WTC11 (cell line): ENCODE measurements around the gene ELFN1. TPM values are rescaled to one million over a fixed set of nuclear protein-coding genes. Genes with fewer than 3 reads are reported as not detected.

Experiments used
- ATAC-seq: fragments of 200-7000 bp; cut with Tn5 transposase; 2 replicates; pipeline ENCODE4 v1.10.0; 2021; ENCODE audit warnings: mild to moderate bottlenecking, moderate library complexity
- CTCF ChIA-PET: fragments of 300-600 bp; sonication (Branson Sonifier 250); formaldehyde crosslinking; loops from one replicate; lab custom pipeline; 2021; ENCODE audit warnings: antibody characterized with exemption; lab: Charles Lee
- POLR2A ChIA-PET: fragments of 350-600 bp; sonication (Branson Sonifier 250); formaldehyde crosslinking; loops from one replicate; lab custom pipeline; 2021; ENCODE audit warnings: antibody characterized with exemption; lab: Charles Lee
- DNase-seq: peaks from one replicate; pipeline ENCODE4 v3.0.0; 2021; ENCODE audit warnings: low spot score
- H3K27ac Mint-ChIP-seq: 2 replicates; pipeline ENCODE4 v1.8.0; 2021; ENCODE audit warnings: mixed read lengths
- H3K27me3 Mint-ChIP-seq: 2 replicates; pipeline ENCODE4 v1.8.0; 2021; ENCODE audit warnings: low read depth, mild to moderate bottlenecking, moderate library complexity, mixed read lengths
- H3K36me3 Mint-ChIP-seq: 2 replicates; pipeline ENCODE4 v1.8.0; 2021; ENCODE audit warnings: mixed read lengths
- H3K4me1 Mint-ChIP-seq: 2 replicates; pipeline ENCODE4 v1.8.0; 2022; ENCODE audit warnings: mixed read lengths
- H3K4me3 Mint-ChIP-seq: 2 replicates; pipeline ENCODE4 v1.8.0; 2021; ENCODE audit warnings: mild to moderate bottlenecking, moderate library complexity, mixed read lengths
- H3K9me3 Mint-ChIP-seq: 2 replicates; pipeline ENCODE4 v1.8.0; 2021; ENCODE audit warnings: mixed read lengths
- ATF1 ChIP-seq: sonication (generic); formaldehyde crosslinking; IDR thresholded peaks from 2 replicates; pipeline ENCODE4 v1.8.1; 2023; ENCODE audit warnings: mild to moderate bottlenecking, moderate library complexity, missing genetic modification reagents
- ATF2 ChIP-seq: sonication (generic); formaldehyde crosslinking; IDR thresholded peaks from 2 replicates; pipeline ENCODE4 v1.8.1; 2022; ENCODE audit warnings: low read depth, missing genetic modification reagents, borderline replicate concordance
- CREM ChIP-seq: sonication (generic); formaldehyde crosslinking; IDR thresholded peaks from 2 replicates; pipeline ENCODE4 v1.8.1; 2022; ENCODE audit warnings: mild to moderate bottlenecking, missing genetic modification reagents, moderate library complexity
- E2F4 ChIP-seq: sonication (generic); formaldehyde crosslinking; IDR thresholded peaks from 2 replicates; pipeline ENCODE4 v1.8.1; 2022; ENCODE audit warnings: low read depth, mild to moderate bottlenecking, moderate library complexity, missing genetic modification reagents, borderline replicate concordance
- FOXK1 ChIP-seq: sonication (generic); formaldehyde crosslinking; IDR thresholded peaks from 2 replicates; pipeline ENCODE4 v1.8.0; 2022; ENCODE audit warnings: mild to moderate bottlenecking, moderate library complexity, missing genetic modification reagents
- FOXP1 ChIP-seq: sonication (generic); formaldehyde crosslinking; IDR thresholded peaks from 2 replicates; pipeline ENCODE4 v1.8.0; 2022; ENCODE audit warnings: missing genetic modification reagents, mild to moderate bottlenecking, moderate library complexity, borderline replicate concordance
- GTF2I ChIP-seq: fragments of 250-450 bp; sonication (Bioruptor Pico); conservative IDR thresholded peaks from 2 replicates; pipeline ENCODE4 v1.4.0; 2021; ENCODE audit warnings: mild to moderate bottlenecking
- JAZF1 ChIP-seq: fragments of 250-450 bp; sonication (Bioruptor Pico); IDR thresholded peaks from 2 replicates; pipeline ENCODE4 v1.9.0; 2021; ENCODE audit warnings: moderate library complexity, mild to moderate bottlenecking, inconsistent platforms
- JUN ChIP-seq: sonication (generic); formaldehyde crosslinking; IDR thresholded peaks from 2 replicates; pipeline ENCODE4 v1.8.0; 2023; ENCODE audit warnings: mild to moderate bottlenecking, missing genetic modification reagents
- KAT7 ChIP-seq: sonication (generic); formaldehyde crosslinking; IDR thresholded peaks from 2 replicates; pipeline ENCODE4 v1.8.1; 2023; ENCODE audit warnings: missing genetic modification reagents, mild to moderate bottlenecking, borderline replicate concordance
- MYBL2 ChIP-seq: sonication (generic); formaldehyde crosslinking; IDR thresholded peaks from 2 replicates; pipeline ENCODE4 v1.8.1; 2023; ENCODE audit warnings: mild to moderate bottlenecking, moderate library complexity, missing genetic modification reagents
- NFE2L1 ChIP-seq: sonication (generic); formaldehyde crosslinking; IDR thresholded peaks from 2 replicates; pipeline ENCODE4 v1.8.1; 2023; ENCODE audit warnings: missing genetic modification reagents
- SMAD4 ChIP-seq: sonication (generic); formaldehyde crosslinking; IDR thresholded peaks from 2 replicates; pipeline ENCODE4 v1.8.0; 2022; ENCODE audit warnings: mild to moderate bottlenecking, missing genetic modification reagents
- STAT6 ChIP-seq: sonication (generic); formaldehyde crosslinking; conservative IDR thresholded peaks from 2 replicates; pipeline ENCODE4 v1.8.1; 2023; ENCODE audit warnings: mild to moderate bottlenecking, low read depth, missing genetic modification reagents, moderate library complexity
- TEAD1 ChIP-seq: sonication (generic); formaldehyde crosslinking; IDR thresholded peaks from 2 replicates; pipeline ENCODE4 v1.8.0; 2022; ENCODE audit warnings: mild to moderate bottlenecking, missing genetic modification reagents
- ZNF232 ChIP-seq: sonication (generic); formaldehyde crosslinking; IDR thresholded peaks from 2 replicates; pipeline ENCODE4 v1.8.0; 2022; ENCODE audit warnings: mild to moderate bottlenecking, missing genetic modification reagents
- ZNF317 ChIP-seq: sonication (generic); formaldehyde crosslinking; IDR thresholded peaks from 2 replicates; pipeline ENCODE4 v1.8.1; 2023; ENCODE audit warnings: low read depth, mild to moderate bottlenecking, moderate library complexity, missing genetic modification reagents, borderline replicate concordance
- ZNF396 ChIP-seq: fragments of 250-450 bp; sonication (Bioruptor Pico); IDR thresholded peaks from 2 replicates; pipeline ENCODE4 v1.8.0; 2021; ENCODE audit warnings: mild to moderate bottlenecking, moderate library complexity, borderline replicate concordance
- total RNA-seq: library from RNA; stranded (reverse); gene quantifications from 3 replicates; pipeline ENCODE4 v1.2.3, GENCODE V29; 2021
- TF ChIP-seq, protein P1 (sequence below): sonication (generic); formaldehyde crosslinking; IDR thresholded peaks from 2 replicates; pipeline ENCODE4 v1.8.1; 2023; ENCODE audit warnings: mild to moderate bottlenecking, missing genetic modification reagents, moderate library complexity
- TF ChIP-seq, protein P2 (sequence below): sonication (generic); formaldehyde crosslinking; IDR thresholded peaks from 2 replicates; pipeline ENCODE4 v1.8.0; 2022; ENCODE audit warnings: mild to moderate bottlenecking, missing genetic modification reagents
- TF ChIP-seq, protein P3 (sequence below): sonication (generic); formaldehyde crosslinking; IDR thresholded peaks from 2 replicates; pipeline ENCODE4 v1.8.0; 2022; ENCODE audit warnings: mild to moderate bottlenecking, missing genetic modification reagents
- TF ChIP-seq, protein P4 (sequence below): sonication (generic); formaldehyde crosslinking; IDR thresholded peaks from 2 replicates; pipeline ENCODE4 v1.8.1; 2023; ENCODE audit warnings: mild to moderate bottlenecking, missing genetic modification reagents, borderline replicate concordance

ELFN1 gene
- total RNA-seq, 1 experiment from 2014 or later: 4.6 TPM

DNA sequence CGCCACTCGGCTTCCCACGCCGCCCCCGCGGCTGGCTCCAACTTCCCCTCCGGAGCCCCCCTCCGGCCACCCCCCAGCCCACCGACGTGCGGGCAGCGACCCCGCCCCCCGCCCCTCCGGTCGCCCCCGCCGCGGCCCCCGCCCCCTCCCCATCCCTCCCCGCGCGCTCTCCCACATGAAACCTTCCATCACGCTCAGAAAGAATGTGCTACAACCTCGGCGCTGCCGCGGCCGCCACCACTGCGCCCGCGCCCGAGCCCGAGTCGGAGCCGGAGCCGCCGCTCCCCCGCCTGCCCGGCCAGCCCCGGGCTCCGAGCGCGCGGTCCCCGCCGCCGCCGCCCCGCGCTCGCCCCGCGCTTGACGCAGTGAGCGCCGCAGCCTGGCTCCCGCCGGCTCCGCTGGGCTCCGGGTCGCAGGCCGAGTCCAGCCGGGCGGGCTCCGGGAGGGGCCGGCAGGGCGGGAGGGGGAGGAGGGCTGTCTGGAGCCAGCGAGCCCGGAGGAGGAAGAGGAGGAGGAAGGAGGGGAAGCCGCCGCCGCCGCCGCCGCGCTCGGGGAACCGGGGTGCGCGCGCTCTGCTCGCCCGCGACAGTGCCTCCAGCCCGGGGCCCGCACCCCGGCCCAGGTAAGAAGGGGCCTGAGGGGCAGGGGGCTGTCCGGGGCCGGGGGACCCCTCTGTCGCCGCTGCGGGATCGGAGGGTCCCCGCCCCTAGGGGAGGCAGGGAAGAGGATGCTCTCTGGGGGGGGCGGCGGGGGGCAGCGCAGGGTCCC, 4.3 kb upstream of the ELFN1 start:
- Mint-ChIP-seq H3K9me3 (peaks cover 6% of the 10 kb centered on the region; the same call in 1 of the 2 replicates), H3K27ac (no peak overlapping the region), H3K4me1 (peaks cover 12% of the 10 kb centered on the region), H3K36me3 (no peaks in the 10 kb centered on the region), H3K27me3 (peaks cover 70% of the 10 kb centered on the region), H3K4me3 (no peak overlapping the region)
- ChIA-PET POLR2A (no interaction called here), CTCF (no interaction called here)
- DNase-seq (no peak), ATAC-seq (no peak)
- no peak for TF ChIP-seq ATF2 (CRISPR knock-in tag)
- no peak for TF ChIP-seq MYBL2

GRCh38 chr7:1666317-1666822, 3.7 kb upstream of the ELFN1 start:
- CTCF ChIA-PET: no interaction called here

More at GRCh38 chr7:1666317-1666822, 3.7 kb upstream of the ELFN1 start:
- no peak for DNase-seq
- H3K4me1 Mint-ChIP-seq: peaks cover 12% of the 10 kb centered on the region
- H3K36me3 Mint-ChIP-seq: no peaks in the 10 kb centered on the region
- peaks cover 6% of the 10 kb centered on the region; the same call in 1 of the 2 replicates for H3K9me3 Mint-ChIP-seq
- no peak overlapping the region for H3K4me3 Mint-ChIP-seq
- no peak overlapping the region for H3K27ac Mint-ChIP-seq
- TF ChIP-seq, protein P1, sequence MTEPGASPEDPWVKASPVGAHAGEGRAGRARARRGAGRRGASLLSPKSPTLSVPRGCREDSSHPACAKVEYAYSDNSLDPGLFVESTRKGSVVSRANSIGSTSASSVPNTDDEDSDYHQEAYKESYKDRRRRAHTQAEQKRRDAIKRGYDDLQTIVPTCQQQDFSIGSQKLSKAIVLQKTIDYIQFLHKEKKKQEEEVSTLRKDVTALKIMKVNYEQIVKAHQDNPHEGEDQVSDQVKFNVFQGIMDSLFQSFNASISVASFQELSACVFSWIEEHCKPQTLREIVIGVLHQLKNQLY (CRISPR knock-in tag): no peak
- TF ChIP-seq E2F4 (CRISPR knock-in tag) (no peak), ATF1 (CRISPR knock-in tag) (no peak), JAZF1 (no peak), STAT6 (CRISPR knock-in tag) (no peak), GTF2I (CRISPR knock-in tag) (no peak), FOXK1 (CRISPR knock-in tag) (no peak), ZNF396 (CRISPR knock-in tag) (no peak), TEAD1 (CRISPR knock-in tag) (no peak), ZNF317 (CRISPR knock-in tag) (no peak), FOXP1 (CRISPR knock-in tag) (no peak), CREM (CRISPR knock-in tag) (no peak), SMAD4 (CRISPR knock-in tag) (no peak), JUN (CRISPR knock-in tag) (no peak), NFE2L1 (no peak), KAT7 (CRISPR knock-in tag) (no peak), ZNF232 (CRISPR knock-in tag) (no peak)
- TF ChIP-seq, protein P2, sequence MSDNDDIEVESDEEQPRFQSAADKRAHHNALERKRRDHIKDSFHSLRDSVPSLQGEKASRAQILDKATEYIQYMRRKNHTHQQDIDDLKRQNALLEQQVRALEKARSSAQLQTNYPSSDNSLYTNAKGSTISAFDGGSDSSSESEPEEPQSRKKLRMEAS (CRISPR knock-in tag): no peak
- TF ChIP-seq, protein P3, sequence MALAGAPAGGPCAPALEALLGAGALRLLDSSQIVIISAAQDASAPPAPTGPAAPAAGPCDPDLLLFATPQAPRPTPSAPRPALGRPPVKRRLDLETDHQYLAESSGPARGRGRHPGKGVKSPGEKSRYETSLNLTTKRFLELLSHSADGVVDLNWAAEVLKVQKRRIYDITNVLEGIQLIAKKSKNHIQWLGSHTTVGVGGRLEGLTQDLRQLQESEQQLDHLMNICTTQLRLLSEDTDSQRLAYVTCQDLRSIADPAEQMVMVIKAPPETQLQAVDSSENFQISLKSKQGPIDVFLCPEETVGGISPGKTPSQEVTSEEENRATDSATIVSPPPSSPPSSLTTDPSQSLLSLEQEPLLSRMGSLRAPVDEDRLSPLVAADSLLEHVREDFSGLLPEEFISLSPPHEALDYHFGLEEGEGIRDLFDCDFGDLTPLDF (CRISPR knock-in tag): no peak
- TF ChIP-seq, protein P4, sequence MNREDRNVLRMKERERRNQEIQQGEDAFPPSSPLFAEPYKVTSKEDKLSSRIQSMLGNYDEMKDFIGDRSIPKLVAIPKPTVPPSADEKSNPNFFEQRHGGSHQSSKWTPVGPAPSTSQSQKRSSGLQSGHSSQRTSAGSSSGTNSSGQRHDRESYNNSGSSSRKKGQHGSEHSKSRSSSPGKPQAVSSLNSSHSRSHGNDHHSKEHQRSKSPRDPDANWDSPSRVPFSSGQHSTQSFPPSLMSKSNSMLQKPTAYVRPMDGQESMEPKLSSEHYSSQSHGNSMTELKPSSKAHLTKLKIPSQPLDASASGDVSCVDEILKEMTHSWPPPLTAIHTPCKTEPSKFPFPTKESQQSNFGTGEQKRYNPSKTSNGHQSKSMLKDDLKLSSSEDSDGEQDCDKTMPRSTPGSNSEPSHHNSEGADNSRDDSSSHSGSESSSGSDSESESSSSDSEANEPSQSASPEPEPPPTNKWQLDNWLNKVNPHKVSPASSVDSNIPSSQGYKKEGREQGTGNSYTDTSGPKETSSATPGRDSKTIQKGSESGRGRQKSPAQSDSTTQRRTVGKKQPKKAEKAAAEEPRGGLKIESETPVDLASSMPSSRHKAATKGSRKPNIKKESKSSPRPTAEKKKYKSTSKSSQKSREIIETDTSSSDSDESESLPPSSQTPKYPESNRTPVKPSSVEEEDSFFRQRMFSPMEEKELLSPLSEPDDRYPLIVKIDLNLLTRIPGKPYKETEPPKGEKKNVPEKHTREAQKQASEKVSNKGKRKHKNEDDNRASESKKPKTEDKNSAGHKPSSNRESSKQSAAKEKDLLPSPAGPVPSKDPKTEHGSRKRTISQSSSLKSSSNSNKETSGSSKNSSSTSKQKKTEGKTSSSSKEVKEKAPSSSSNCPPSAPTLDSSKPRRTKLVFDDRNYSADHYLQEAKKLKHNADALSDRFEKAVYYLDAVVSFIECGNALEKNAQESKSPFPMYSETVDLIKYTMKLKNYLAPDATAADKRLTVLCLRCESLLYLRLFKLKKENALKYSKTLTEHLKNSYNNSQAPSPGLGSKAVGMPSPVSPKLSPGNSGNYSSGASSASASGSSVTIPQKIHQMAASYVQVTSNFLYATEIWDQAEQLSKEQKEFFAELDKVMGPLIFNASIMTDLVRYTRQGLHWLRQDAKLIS (CRISPR knock-in tag): no peak
- TF ChIP-seq, all 79 proteins: peak for 0
- POLR2A ChIA-PET: no interaction called here
- peaks cover 70% of the 10 kb centered on the region for H3K27me3 Mint-ChIP-seq
- no peak for ATAC-seq
